GM23338 (cell line): Measurements from ENCODE around the gene CAPN8. TPM values are rescaled to one million over a fixed set of nuclear protein-coding genes. Genes with fewer than 3 reads are reported as not detected.

ENCODE experiments used
- ATAC-seq: fragments of 200-7000 bp; cut with Tn5 transposase; 3 replicates; pipeline ENCODE4 v1.9.1; 2020
- DNase-seq: peaks from one replicate; pipeline ENCODE4 v3.0.0-alpha.2; 2015; ENCODE audit warnings: low spot score
- H2AFZ ChIP-seq: fragments of 200-600 bp; sonication (generic); 2 replicates; pipeline ENCODE4 v1.8.0; 2016; ENCODE audit warnings: antibody characterized with exemption, mild to moderate bottlenecking, moderate library complexity
- H3F3A ChIP-seq: fragments of 200-600 bp; sonication (generic); replicated peaks from 2 replicates; pipeline ENCODE4 v1.8.0; 2017; ENCODE audit warnings: antibody characterized with exemption, mixed run types, low read depth
- H3K27ac ChIP-seq: fragments of 200-600 bp; sonication (generic); 2 replicates; pipeline ENCODE4 v1.6.1; 2016; ENCODE audit warnings: low read depth
- H3K27me3 ChIP-seq: fragments of 200-600 bp; sonication (generic); 2 replicates; pipeline ENCODE4 v1.8.0; 2016; ENCODE audit warnings: mild to moderate bottlenecking, mixed run types, moderate library complexity; ENCODE audit not compliant: insufficient read depth
- H3K36me3 ChIP-seq: fragments of 200-600 bp; sonication (generic); 2 replicates; pipeline ENCODE4 v1.8.0; 2016; ENCODE audit warnings: mild to moderate bottlenecking; ENCODE audit not compliant: insufficient read depth
- H3K4me1 ChIP-seq: fragments of 200-600 bp; sonication (generic); 2 replicates; pipeline ENCODE4 v1.8.0; 2016; ENCODE audit warnings: mild to moderate bottlenecking, moderate library complexity; ENCODE audit not compliant: insufficient read depth
- H3K4me2 ChIP-seq: fragments of 200-600 bp; sonication (generic); 2 replicates; pipeline ENCODE4 v1.7.1; 2017; ENCODE audit warnings: mixed run types
- H3K4me3 ChIP-seq: fragments of 200-600 bp; sonication (generic); 2 replicates; pipeline ENCODE4 v1.6.1; 2016; ENCODE audit warnings: mixed run types
- H3K79me2 ChIP-seq: fragments of 200-600 bp; sonication (generic); replicated peaks from 2 replicates; pipeline ENCODE4 v1.8.0; 2017; ENCODE audit warnings: mild to moderate bottlenecking; ENCODE audit not compliant: insufficient read depth
- H3K9me2 ChIP-seq: fragments of 200-600 bp; sonication (generic); 2 replicates; pipeline ENCODE4 v1.8.0; 2017; ENCODE audit not compliant: insufficient read depth
- H4K20me1 ChIP-seq: fragments of 200-600 bp; sonication (generic); replicated peaks from 2 replicates; pipeline ENCODE4 v1.8.0; 2017; ENCODE audit warnings: mild to moderate bottlenecking; ENCODE audit not compliant: insufficient read depth
- H3K27ac Mint-ChIP-seq: 2 replicates; pipeline ENCODE4 v1.8.0; 2020; ENCODE audit warnings: inconsistent platforms, mild to moderate bottlenecking, moderate library complexity, mixed read lengths
- H3K27me3 Mint-ChIP-seq: 3 replicates; pipeline ENCODE4 v1.8.0; 2022; ENCODE audit warnings: low read depth, mild to moderate bottlenecking, moderate library complexity, mixed read lengths, inconsistent platforms; ENCODE audit not compliant: insufficient read depth, poor library complexity
- H3K36me3 Mint-ChIP-seq: 3 replicates; pipeline ENCODE4 v1.8.0; 2021; ENCODE audit warnings: low read depth, mild to moderate bottlenecking, inconsistent platforms, moderate library complexity, mixed read lengths
- H3K4me1 Mint-ChIP-seq: 3 replicates; pipeline ENCODE4 v1.8.0; 2020; ENCODE audit warnings: mild to moderate bottlenecking, inconsistent platforms, mixed read lengths
- H3K4me3 Mint-ChIP-seq: 3 replicates; pipeline ENCODE4 v1.8.0; 2021; ENCODE audit warnings: moderate library complexity, mild to moderate bottlenecking, inconsistent platforms, mixed read lengths
- H3K9me3 Mint-ChIP-seq: 3 replicates; pipeline ENCODE4 v1.8.0; 2020; ENCODE audit warnings: moderate library complexity, mild to moderate bottlenecking, inconsistent platforms, mixed read lengths
- EZH2 ChIP-seq: fragments of 200-600 bp; sonication (generic); IDR thresholded peaks from one replicate; pipeline ENCODE4 v1.8.0; 2017; ENCODE audit warnings: antibody characterized with exemption, mild to moderate bottlenecking, low read depth; ENCODE audit not compliant: unreplicated experiment
- EZH2phosphoT487 ChIP-seq: fragments of 200-600 bp; sonication (generic); IDR thresholded peaks from one replicate; pipeline ENCODE4 v1.8.1; 2018; ENCODE audit warnings: antibody characterized with exemption; ENCODE audit not compliant: unreplicated experiment
- JUNB ChIP-seq: IDR thresholded peaks from one replicate; pipeline ENCODE4 v1.6.1; 2016; ENCODE audit warnings: antibody characterized with exemption; ENCODE audit not compliant: unreplicated experiment
- NANOG ChIP-seq: IDR thresholded peaks from 2 replicates; pipeline ENCODE4 v1.6.1; 2016; ENCODE audit warnings: antibody characterized with exemption, borderline replicate concordance
- POLR2AphosphoS5 ChIP-seq: IDR thresholded peaks from 2 replicates; pipeline ENCODE4 v1.6.1; 2016; ENCODE audit warnings: antibody characterized with exemption, low read depth
- ZNF114 ChIP-seq: fragments of 250-450 bp; sonication (Bioruptor Pico); IDR thresholded peaks from 2 replicates; pipeline ENCODE4 v1.5.0; 2020; ENCODE audit warnings: mild to moderate bottlenecking, moderate library complexity
- ZNF331 ChIP-seq: fragments of 250-450 bp; sonication (Bioruptor Pico); IDR thresholded peaks from 2 replicates; pipeline ENCODE4 v1.5.0; 2020; ENCODE audit warnings: low read depth, mild to moderate bottlenecking, moderate library complexity
- ZNF462 ChIP-seq: fragments of 250-450 bp; sonication (Bioruptor Pico); IDR thresholded peaks from 2 replicates; pipeline ENCODE4 v1.5.0; 2020; ENCODE audit warnings: mild to moderate bottlenecking, moderate library complexity
- polyA plus RNA-seq: library from polyadenylated mRNA; unstranded; fragments of >200 nt; fragmentation: Nextera tagmentation; extraction: Ambion mirVana; gene quantifications from 2 replicates; pipeline ENCODE4 v1.2.1, GENCODE V29; 2016
- total RNA-seq: library from RNA; depleted of rRNA; stranded (reverse); fragments of >200 nt; shearing (Covaris generic); gene quantifications from 2 replicates; pipeline ENCODE4 v1.2.3, GENCODE V29; 2014
- TF ChIP-seq, protein P1 (sequence below), 2 experiments: fragments of 200-600 bp in 1 of 2; sonication (generic) in 1 of 2; conservative IDR thresholded peaks; 2 replicates each; pipeline versions ENCODE4 v1.5.1 to v1.6.1; 2016 to 2017; ENCODE audit warnings: antibody characterized with exemption in 2 of 2, low read depth in 2 of 2, mild to moderate bottlenecking in 2 of 2, moderate library complexity in 1 of 2
- TF ChIP-seq, protein P2 (sequence below): IDR thresholded peaks from 2 replicates; pipeline ENCODE4 v1.6.1; 2016; ENCODE audit warnings: antibody characterized with exemption

CAPN8 gene
- total and polyA plus RNA-seq, 2 experiments from 2014 or later = not detected

DNA sequence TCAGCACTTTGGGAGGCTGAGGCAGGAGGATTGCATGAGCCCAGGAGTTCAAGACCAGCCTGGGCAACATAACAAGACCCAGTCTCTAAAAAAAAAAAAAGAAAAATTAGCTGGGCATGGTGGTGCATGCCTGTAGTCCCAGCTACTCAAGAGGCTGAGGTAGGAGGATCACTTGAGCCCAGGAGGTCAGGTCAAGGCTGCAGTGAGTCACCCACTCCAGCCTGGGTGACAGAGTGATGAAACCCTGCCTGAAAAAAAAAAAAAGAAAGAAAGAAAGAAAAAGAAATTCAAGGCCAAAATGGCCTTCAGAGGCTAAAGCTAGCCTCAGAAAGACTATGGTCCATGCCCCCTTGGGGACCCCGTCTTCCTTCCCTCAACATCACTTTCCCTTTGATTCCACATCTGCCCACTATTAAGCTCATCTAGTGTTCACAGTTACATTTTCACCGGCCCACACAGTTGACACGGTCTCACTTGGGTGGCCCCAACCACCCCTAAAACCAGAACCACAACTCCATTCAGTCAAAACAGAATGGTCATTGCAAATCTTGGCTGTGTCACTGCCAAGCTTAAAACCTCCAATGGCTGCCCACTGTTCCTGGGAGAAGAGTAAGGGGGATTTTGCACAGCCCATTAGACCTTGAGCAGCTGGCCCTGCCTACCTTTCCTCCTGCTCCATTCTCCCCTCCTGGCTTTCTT lies 2.1 kb upstream of the CAPN8 start:
- peaks cover 5% of the 10 kb centered on the region for H3K27me3 Mint-ChIP-seq
- Histone ChIP-seq H3K4me3 (no peak overlapping the region), H3K4me2 (no peak overlapping the region), H3F3A (no peaks in the 10 kb centered on the region), H3K9me2 (peaks cover under 1% of the 10 kb centered on the region; the same call in 1 of the 2 replicates), H3K79me2 (no peaks in the 10 kb centered on the region), H2AFZ (no peak overlapping the region), H3K27ac (no peak overlapping the region), H3K36me3 (no peaks in the 10 kb centered on the region), H3K4me1 (peaks cover 4% of the 10 kb centered on the region), H3K27me3 (no peaks in the 10 kb centered on the region), H4K20me1 (no peaks in the 10 kb centered on the region)
- DNase-seq (no peak), ATAC-seq (no peak)
- H3K9me3 Mint-ChIP-seq = no peaks in the 10 kb centered on the region; the same call in 2 of the 3 replicates
- H3K36me3 Mint-ChIP-seq = no peaks in the 10 kb centered on the region
- TF ChIP-seq ZNF331 (CRISPR knock-in tag) (no peak), POLR2AphosphoS5 (no peak), EZH2phosphoT487 (no peak), ZNF114 (CRISPR knock-in tag) (no peak), ZNF462 (CRISPR knock-in tag) (no peak), JUNB (no peak), EZH2 (no peak), NANOG (no peak)
- TF ChIP-seq, protein P1, sequence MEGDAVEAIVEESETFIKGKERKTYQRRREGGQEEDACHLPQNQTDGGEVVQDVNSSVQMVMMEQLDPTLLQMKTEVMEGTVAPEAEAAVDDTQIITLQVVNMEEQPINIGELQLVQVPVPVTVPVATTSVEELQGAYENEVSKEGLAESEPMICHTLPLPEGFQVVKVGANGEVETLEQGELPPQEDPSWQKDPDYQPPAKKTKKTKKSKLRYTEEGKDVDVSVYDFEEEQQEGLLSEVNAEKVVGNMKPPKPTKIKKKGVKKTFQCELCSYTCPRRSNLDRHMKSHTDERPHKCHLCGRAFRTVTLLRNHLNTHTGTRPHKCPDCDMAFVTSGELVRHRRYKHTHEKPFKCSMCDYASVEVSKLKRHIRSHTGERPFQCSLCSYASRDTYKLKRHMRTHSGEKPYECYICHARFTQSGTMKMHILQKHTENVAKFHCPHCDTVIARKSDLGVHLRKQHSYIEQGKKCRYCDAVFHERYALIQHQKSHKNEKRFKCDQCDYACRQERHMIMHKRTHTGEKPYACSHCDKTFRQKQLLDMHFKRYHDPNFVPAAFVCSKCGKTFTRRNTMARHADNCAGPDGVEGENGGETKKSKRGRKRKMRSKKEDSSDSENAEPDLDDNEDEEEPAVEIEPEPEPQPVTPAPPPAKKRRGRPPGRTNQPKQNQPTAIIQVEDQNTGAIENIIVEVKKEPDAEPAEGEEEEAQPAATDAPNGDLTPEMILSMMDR (conservative IDR thresholded peaks at IDR 0.05; ENCODE audit: low read depth in 2 of 2) = no peak
- TF ChIP-seq, protein P2, sequence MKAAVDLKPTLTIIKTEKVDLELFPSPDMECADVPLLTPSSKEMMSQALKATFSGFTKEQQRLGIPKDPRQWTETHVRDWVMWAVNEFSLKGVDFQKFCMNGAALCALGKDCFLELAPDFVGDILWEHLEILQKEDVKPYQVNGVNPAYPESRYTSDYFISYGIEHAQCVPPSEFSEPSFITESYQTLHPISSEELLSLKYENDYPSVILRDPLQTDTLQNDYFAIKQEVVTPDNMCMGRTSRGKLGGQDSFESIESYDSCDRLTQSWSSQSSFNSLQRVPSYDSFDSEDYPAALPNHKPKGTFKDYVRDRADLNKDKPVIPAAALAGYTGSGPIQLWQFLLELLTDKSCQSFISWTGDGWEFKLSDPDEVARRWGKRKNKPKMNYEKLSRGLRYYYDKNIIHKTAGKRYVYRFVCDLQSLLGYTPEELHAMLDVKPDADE = no peak
- no peak overlapping the region for H3K27ac Mint-ChIP-seq
- no peak overlapping the region for H3K4me3 Mint-ChIP-seq
- H3K4me1 Mint-ChIP-seq = peaks cover 3% of the 10 kb centered on the region
